Right lung (tissue), 5 donors: ENCODE results near the gene PDE4B. TPM values are rescaled to one million over a fixed set of nuclear protein-coding genes. Genes with fewer than 3 reads are reported as not detected.

Source experiments
- DNase-seq, 2 donors: peaks; one replicate each; pipeline ENCODE4 v3.0.0-alpha.2; 2013
- polyA plus RNA-seq, 5 donors: library from polyadenylated mRNA; unstranded; fragments of 120-200 nt; gene quantifications; one replicate each; pipeline versions ENCODE4 v1.2.1 to v1.2.3, GENCODE V29; 2013; ENCODE audit warnings: inconsistent platforms in 1 of 5, low replicate concordance in 1 of 5; ENCODE audit not compliant: insufficient read length in 5 of 5, insufficient read depth in 1 of 5

The PDE4B gene
- polyA plus RNA-seq, 5 donors, result 15.4 to 45.9 (median 20.2) TPM

DNA sequence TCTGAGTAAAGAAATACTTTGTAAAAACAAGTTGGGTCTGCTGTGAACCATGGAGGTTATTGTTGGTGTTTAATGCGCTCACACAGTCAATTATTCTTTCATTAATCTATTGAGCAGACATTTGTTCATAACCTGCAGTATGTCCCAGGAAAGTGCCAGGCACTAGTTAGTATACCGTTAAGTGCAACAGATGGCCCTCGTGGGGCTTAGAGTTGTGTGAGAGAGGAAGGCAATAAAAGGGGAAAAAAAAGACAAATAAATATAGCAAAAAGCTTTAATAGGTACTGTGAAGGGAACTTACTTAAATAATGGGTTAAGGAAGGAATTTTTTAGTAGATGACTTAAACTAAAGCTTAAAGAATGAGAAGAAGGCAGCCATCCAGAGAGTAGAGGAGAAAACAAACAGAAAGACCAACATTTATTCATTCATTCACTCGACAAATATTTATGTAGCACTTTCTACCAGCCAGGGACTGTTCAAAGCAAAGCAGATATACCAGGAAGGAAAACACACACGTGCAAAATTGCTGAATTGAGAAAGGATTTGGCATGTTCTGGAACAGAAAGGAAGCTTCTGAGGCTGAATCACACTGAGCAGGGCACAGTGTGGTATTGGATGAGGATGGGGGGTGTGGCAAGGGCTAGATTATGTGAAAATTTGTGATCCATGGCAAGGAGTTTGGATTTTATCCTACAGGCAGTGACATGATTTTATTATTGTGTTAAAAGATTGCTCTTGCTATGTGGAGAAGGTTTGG, 445.2 kb downstream of the PDE4B start:
- no peak for DNase-seq

- DNase-seq, result no peak
Measured at GRCh38 chr1:66239834-66240233, 447.1 kb downstream of the PDE4B start.

GRCh38 chr1:66240491-66241484, 448.1 kb downstream of the PDE4B start:
- DNase-seq, result no peak

DNA sequence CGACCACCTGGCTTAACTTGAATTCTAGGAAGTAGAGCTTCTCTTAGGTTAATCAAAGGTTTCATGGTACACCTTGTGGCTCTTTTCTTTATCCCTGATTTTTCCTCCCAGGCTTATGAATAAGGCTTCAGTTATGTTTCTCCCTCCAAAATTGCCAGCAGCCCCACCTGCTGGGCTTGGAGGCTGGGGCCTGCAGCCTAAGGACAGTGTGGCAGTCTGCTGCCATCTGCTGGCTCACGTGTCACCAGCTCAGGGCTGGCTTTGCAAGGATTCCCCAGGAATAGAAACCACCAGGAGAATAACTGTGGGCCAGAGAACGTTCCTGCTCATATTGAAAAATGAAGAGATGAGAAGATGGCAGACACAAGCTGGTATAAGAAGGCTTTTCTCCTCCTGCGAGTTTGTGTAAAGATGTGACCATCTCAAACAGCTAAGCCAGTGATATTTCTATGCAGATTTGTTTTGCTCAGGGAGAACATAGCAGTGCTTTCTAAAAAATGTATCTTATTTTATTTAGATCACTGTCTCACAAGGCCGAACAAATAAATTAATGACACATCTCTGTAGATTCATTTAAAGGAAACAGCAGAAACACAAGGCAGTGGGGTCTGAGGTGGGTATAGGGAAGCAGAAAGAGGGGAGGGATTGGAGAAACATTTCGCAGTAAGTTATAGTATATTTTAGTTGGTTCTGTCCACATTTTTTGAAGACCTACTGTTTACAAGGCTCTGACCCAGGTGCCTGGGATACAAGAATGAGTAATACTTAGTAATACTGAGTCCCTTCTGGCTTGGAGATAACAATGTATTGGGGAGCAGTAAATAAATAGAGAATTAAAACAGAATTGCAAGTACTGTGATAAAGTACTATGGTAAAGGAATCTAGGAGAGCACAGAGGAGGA, 450.2 kb downstream of the PDE4B start:
- peak; percentile 79 to 82 for DNase-seq

DNA sequence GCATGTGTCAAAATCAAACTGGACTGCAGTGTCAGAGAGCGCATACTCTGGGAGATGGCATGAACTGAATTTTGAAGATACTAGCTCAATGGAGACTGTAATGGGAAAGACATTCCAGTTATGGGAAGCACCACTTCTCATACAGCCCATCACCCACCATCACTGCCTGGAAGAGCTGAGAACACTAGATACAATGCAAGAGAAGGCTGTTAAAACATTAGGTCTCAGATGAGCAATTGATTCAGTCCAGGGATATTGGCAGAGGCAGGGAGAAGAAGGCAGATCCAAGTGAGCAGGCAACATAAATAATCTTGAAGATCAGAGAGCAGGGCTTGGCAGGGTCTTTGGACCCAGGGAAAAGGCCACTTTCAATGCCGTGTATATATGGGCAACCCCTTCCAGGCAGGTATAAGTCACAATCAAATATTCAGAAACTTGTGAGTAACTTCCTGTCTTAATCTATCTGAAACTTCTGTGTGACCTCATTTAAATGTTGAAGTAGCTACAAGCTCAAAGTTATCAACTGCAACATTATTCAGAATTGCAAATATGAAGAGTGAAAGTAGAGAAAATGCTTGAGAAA, 450.9 kb downstream of the PDE4B start:
- no peak for DNase-seq

DNA sequence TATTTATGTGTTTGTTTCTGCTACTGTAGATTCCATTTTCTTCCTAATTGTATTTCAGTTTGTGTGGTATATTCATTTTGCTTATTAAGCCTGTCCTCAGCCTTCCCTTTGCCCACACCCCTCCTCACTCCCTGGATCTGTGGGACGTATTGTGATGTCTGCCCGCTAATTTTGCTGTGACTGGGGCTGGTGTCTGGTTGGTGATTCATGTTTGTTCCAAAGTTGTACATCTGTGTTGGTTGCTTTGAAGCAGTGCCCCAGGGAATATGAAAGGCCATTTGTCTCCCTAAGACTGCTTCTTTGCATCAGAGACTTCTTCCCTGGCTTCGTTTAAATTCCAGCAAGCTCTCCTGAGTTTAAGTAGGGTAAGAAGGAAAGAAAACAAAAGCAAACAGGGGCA, 451.7 kb downstream of the PDE4B start:
- DNase-seq, result no peak

DNA sequence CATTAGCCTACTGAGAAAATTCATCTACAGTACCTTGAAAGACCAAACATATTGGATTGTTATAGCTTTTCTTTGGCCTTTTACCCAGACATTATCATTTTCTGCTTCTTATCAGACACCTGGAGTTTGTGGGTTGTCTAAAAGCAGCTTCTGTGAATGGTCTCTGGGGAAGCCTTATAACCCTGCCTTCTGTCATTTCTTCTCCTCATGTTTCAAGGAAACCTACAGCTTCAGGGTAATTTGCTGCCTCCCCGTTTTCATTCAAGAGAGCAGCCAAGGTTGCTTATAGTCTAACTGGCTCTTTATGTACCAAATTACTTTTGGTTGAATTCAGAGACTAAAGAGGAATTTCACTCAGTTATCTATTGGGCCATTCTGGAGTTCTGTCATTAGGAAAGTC, 453.0 kb downstream of the PDE4B start:
- no peak for DNase-seq

GRCh38 chr1:66246351-66247269, 453.9 kb downstream of the PDE4B start:
- DNase-seq, result no peak

DNA sequence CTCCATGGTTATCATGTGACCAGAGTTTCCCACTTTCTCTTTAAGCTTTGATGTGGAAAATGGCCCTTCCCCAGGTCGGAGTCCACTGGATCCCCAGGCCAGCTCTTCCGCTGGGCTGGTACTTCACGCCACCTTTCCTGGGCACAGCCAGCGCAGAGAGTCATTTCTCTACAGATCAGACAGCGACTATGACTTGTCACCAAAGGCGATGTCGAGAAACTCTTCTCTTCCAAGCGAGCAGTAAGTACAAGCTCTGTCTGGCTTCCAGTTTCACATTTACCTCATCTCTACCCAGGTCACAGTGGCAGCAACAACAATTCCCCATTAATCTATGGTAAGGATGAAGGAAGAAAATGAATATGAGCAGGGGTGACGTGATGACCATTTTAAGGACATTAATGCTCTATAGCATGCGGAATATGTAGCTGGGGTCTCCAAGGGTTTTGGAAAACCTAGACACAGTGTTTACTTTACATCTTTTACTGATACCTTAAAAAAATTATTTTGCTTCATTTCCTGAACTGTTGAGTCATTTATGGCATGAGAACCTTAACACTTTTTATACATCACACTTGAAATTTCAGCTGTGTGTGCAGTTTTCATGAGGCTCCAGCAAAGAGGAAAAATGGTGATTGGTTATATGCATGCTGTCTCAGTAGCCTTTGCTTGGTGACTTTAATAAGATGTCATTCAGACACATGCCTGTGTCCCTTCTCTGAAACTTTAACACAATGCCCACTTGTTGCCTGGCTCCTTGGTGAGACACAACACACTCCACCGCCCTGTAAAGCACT, 454.9 kb downstream of the PDE4B start:
- no peak for DNase-seq

GRCh38 chr1:66248257-66248656, 455.6 kb downstream of the PDE4B start:
- no peak for DNase-seq

GRCh38 chr1:66248746-66249145, 456.1 kb downstream of the PDE4B start:
- no peak for DNase-seq

GRCh38 chr1:66250075-66250474, 457.4 kb downstream of the PDE4B start:
- no peak for DNase-seq

DNA sequence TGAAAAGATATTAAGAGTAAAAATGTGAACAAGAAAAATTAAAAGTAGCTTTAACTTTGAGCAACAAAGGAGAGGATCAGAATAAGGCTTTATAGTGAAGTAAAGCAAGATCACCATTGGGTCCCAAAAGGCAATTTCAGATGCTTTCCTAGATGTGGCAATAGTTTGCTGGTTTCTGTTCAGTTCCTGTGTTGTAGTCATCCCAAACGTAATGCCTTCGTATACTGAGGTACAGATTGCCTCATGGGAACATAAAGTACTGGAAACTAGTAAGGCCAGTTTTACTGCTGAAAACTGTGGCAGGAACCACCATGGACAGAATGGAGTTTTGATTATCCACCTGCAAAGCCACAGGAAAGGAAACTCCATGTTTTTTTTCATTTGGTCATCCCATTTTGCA, 457.8 kb downstream of the PDE4B start:
- no peak for DNase-seq

GRCh38 chr1:66251546-66251945, 458.9 kb downstream of the PDE4B start:
- DNase-seq, result no peak

GRCh38 chr1:66253330-66253921, 460.7 kb downstream of the PDE4B start:
- DNase-seq, result peak; percentile 43 to 67

GRCh38 chr1:66254785-66255184, 462.1 kb downstream of the PDE4B start:
- no peak for DNase-seq

- DNase-seq, result no peak
Measured at GRCh38 chr1:66256629-66257572, 464.2 kb downstream of the PDE4B start.
